ENCODE results near the gene TP53BP1.
"Not testable (repeated sequence)": the region's sequence is repeated elsewhere in the genome, so short reads cannot be mapped to it uniquely, and the experiment has no call there.

The TP53BP1 gene

GRCh38 chr15:43406808-43407207, 86.1 kb downstream of the TP53BP1 start:
- no peak overlapping the region for H3K27ac Mint-ChIP-seq
- H3K36me3 Mint-ChIP-seq (ENCODE audit: insufficient read depth) = peaks cover 47% of the 10 kb centered on the region
- H3K9me3 Mint-ChIP-seq = no peaks in the 10 kb centered on the region
- DNase-seq (no peak), ATAC-seq (replicated peaks) (no peak)
- no peaks in the 10 kb centered on the region for H3K27me3 Mint-ChIP-seq
- H3K4me3 Mint-ChIP-seq = no peak overlapping the region
- H3K4me1 Mint-ChIP-seq (ENCODE audit: low read depth in 2 of 2) = no peaks in the 10 kb centered on the region

GRCh38 chr15:43406189-43406588, 86.8 kb downstream of the TP53BP1 start:
- ATAC-seq (replicated peaks) (no peak), DNase-seq (no peak)
- no peaks in the 10 kb centered on the region for H3K4me1 Mint-ChIP-seq (ENCODE audit: low read depth in 2 of 2)
- H3K36me3 Mint-ChIP-seq (ENCODE audit: insufficient read depth) = peaks cover 51% of the 10 kb centered on the region
- no peak overlapping the region for H3K27ac Mint-ChIP-seq
- no peak overlapping the region for H3K4me3 Mint-ChIP-seq
- no peaks in the 10 kb centered on the region for H3K9me3 Mint-ChIP-seq
- no peaks in the 10 kb centered on the region for H3K27me3 Mint-ChIP-seq

- Mint-ChIP-seq H3K4me3 (no peak overlapping the region), H3K9me3 (no peaks in the 10 kb centered on the region), H3K36me3 (ENCODE audit: insufficient read depth) (peaks cover 59% of the 10 kb centered on the region), H3K27me3 (no peaks in the 10 kb centered on the region), H3K4me1 (ENCODE audit: low read depth in 2 of 2) (no peaks in the 10 kb centered on the region), H3K27ac (peak overlapping the region in 1 of 2 donors; percentile 29)
- DNase-seq (no peak), ATAC-seq (replicated peaks) (no peak)
Observed at GRCh38 chr15:43404130-43404529, 88.8 kb downstream of the TP53BP1 start.

- ATAC-seq (replicated peaks) (no peak), DNase-seq (no peak)
- Mint-ChIP-seq H3K36me3 (ENCODE audit: insufficient read depth) (peaks cover 64% of the 10 kb centered on the region), H3K27me3 (no peaks in the 10 kb centered on the region), H3K4me1 (ENCODE audit: low read depth in 2 of 2) (no peaks in the 10 kb centered on the region), H3K27ac (no peak overlapping the region), H3K4me3 (no peak overlapping the region), H3K9me3 (no peaks in the 10 kb centered on the region)
Observed at GRCh38 chr15:43403616-43404015, 89.3 kb downstream of the TP53BP1 start.

- DNase-seq = no peak
- Mint-ChIP-seq H3K27me3 (no peaks in the 10 kb centered on the region), H3K36me3 (ENCODE audit: insufficient read depth) (peaks cover 70% of the 10 kb centered on the region), H3K27ac (peak overlapping the region; percentile 22 to 70), H3K9me3 (no peaks in the 10 kb centered on the region), H3K4me3 (no peak overlapping the region), H3K4me1 (ENCODE audit: low read depth in 2 of 2) (no peaks in the 10 kb centered on the region)
- ATAC-seq (replicated peaks) = no peak
Observed at GRCh38 chr15:43402255-43402654, 90.7 kb downstream of the TP53BP1 start.

GRCh38 chr15:43393592-43393991, 99.4 kb downstream of the TP53BP1 start:
- H3K27ac Mint-ChIP-seq; ATAC-seq (replicated peaks); H3K4me3 Mint-ChIP-seq; H3K4me1 Mint-ChIP-seq (ENCODE audit: low read depth in 2 of 2); H3K9me3 Mint-ChIP-seq; DNase-seq; H3K27me3 Mint-ChIP-seq: not testable (repeated sequence)
- peaks cover 33% of the 10 kb centered on the region for H3K36me3 Mint-ChIP-seq (ENCODE audit: insufficient read depth)

GRCh38 chr15:43390723-43391122, 102.2 kb downstream of the TP53BP1 start:
- Mint-ChIP-seq H3K27ac (peak overlapping the region in 1 of 2 donors; percentile 7), H3K27me3 (no peaks in the 10 kb centered on the region), H3K4me1 (ENCODE audit: low read depth in 2 of 2) (no peaks in the 10 kb centered on the region), H3K9me3 (no peaks in the 10 kb centered on the region), H3K4me3 (no peak overlapping the region), H3K36me3 (ENCODE audit: insufficient read depth) (peaks cover 50% of the 10 kb centered on the region)
- DNase-seq (no peak), ATAC-seq (replicated peaks) (no peak)

GRCh38 chr15:43383070-43383469, 109.9 kb downstream of the TP53BP1 start:
- Mint-ChIP-seq H3K9me3 (no peaks in the 10 kb centered on the region), H3K4me3 (no peak overlapping the region), H3K4me1 (ENCODE audit: low read depth in 2 of 2) (no peaks in the 10 kb centered on the region), H3K27ac (no peak overlapping the region), H3K27me3 (no peaks in the 10 kb centered on the region), H3K36me3 (ENCODE audit: insufficient read depth) (peaks cover 67% of the 10 kb centered on the region)
- no peak for DNase-seq
- no peak for ATAC-seq (replicated peaks)

- DNase-seq = no peak
- H3K4me1 Mint-ChIP-seq (ENCODE audit: low read depth in 2 of 2) = no peaks in the 10 kb centered on the region
- no peak overlapping the region for H3K27ac Mint-ChIP-seq
- no peaks in the 10 kb centered on the region for H3K27me3 Mint-ChIP-seq
- no peak for ATAC-seq (replicated peaks)
- no peaks in the 10 kb centered on the region for H3K9me3 Mint-ChIP-seq
- H3K4me3 Mint-ChIP-seq = no peak overlapping the region
- peaks cover 65% of the 10 kb centered on the region for H3K36me3 Mint-ChIP-seq (ENCODE audit: insufficient read depth)
Observed at GRCh38 chr15:43382310-43382709, 110.6 kb downstream of the TP53BP1 start.

GRCh38 chr15:43378601-43379000, 114.4 kb downstream of the TP53BP1 start:
- Mint-ChIP-seq H3K27me3 (no peaks in the 10 kb centered on the region), H3K9me3 (no peaks in the 10 kb centered on the region), H3K36me3 (ENCODE audit: insufficient read depth) (peaks cover 47% of the 10 kb centered on the region), H3K4me3 (no peak overlapping the region), H3K4me1 (ENCODE audit: low read depth in 2 of 2) (peaks cover 5 to 6% of the 10 kb centered on the region in 2 donors), H3K27ac (no peak overlapping the region)
- ATAC-seq (replicated peaks) = no peak
- no peak for DNase-seq

GRCh38 chr15:43376017-43376705, 116.8 kb downstream of the TP53BP1 start:
- peak; percentile 17 to 27 (median 22) for DNase-seq
- Mint-ChIP-seq H3K4me3 (no peak overlapping the region), H3K4me1 (ENCODE audit: low read depth in 2 of 2) (peaks cover 17 to 20% of the 10 kb centered on the region in 2 donors), H3K27me3 (no peaks in the 10 kb centered on the region), H3K27ac (no peak overlapping the region), H3K9me3 (no peaks in the 10 kb centered on the region), H3K36me3 (ENCODE audit: insufficient read depth) (peaks cover 33% of the 10 kb centered on the region)
- peak; percentile 74 for ATAC-seq (replicated peaks)

GRCh38 chr15:43370975-43371974, 121.7 kb downstream of the TP53BP1 start, which contains the start of the genes TUBGCP4 and ZSCAN29:
Gene TUBGCP4 (plus strand): TSS chr15:43371101. CDS start chr15:43371355, 254 bp downstream.
Gene ZSCAN29 (minus strand): TSS chr15:43371043. CDS start chr15:43369913, 1,130 bp downstream.
- H3K27ac Mint-ChIP-seq = peak within 1 kb of the TSS; percentile 83 to 91
- H3K9me3 Mint-ChIP-seq = peaks cover 0 to 27% of the 10 kb centered on the region in 2 donors
- peaks cover 14% of the 10 kb centered on the region for H3K36me3 Mint-ChIP-seq (ENCODE audit: insufficient read depth)
- ATAC-seq (replicated peaks) = peak; percentile 82
- DNase-seq = peak; percentile 60 to 64 (median 63)
- H3K27me3 Mint-ChIP-seq = no peaks in the 10 kb centered on the region
- peak within 1 kb of the TSS; percentile 93 for H3K4me3 Mint-ChIP-seq
- H3K4me1 Mint-ChIP-seq (ENCODE audit: low read depth in 2 of 2) = peaks cover 38 to 44% of the 10 kb centered on the region in 2 donors

GRCh38 chr15:43370310-43370974, 122.5 kb downstream of the TP53BP1 start:
- ATAC-seq (replicated peaks) (peak; percentile 61), DNase-seq (no peak)
- Mint-ChIP-seq H3K4me3 (peak overlapping the region; percentile 93), H3K27ac (peak overlapping the region; percentile 83 to 91), H3K27me3 (no peaks in the 10 kb centered on the region), H3K9me3 (peaks cover 0 to 31% of the 10 kb centered on the region in 2 donors), H3K4me1 (ENCODE audit: low read depth in 2 of 2) (peaks cover 34 to 41% of the 10 kb centered on the region in 2 donors), H3K36me3 (ENCODE audit: insufficient read depth) (peaks cover 13% of the 10 kb centered on the region)

All from effector memory CD8-positive, alpha-beta T cell (primary cell).